ENCODE measurements around the gene JPH3.

JPH3 gene

DNA sequence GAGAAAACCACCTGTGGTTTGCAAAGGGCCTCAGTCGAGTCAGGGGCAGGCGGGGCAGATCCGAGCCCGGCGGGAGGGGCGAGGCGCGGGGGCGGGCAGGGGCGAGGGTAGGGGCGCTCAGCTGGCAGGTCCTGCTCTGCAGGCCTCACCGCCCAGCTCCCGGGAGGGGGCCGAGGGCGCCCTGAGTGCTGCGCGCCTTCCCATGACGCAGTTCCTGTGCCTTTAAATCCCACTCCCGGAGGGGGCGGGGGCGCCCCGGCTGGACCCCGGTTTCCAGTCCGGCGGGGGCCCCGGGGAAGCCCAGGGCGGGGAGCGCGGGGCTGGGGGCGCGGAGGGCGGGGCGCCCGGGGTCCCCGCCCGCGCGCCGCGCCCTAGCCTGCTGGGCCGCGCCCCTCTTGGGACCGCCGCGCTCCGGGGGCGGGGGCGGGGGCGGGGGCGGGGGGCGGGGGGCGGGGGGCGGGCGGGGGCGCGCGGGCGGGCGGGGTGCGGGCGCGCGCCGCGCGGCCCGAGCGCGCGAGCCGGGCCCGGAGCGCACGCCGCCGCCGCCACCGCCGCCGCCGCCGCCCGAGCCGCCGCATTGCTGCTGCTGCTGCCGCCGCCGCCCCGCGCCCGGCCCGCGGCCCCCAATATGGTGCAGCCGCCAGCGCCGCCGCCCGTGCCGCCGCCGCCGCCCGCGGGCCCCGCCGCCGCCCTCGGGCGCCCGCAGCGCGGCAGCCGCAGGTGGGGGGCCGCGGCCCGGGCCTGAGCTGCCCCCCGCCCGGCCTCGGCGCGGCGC, at the start of gene JPH3:
JPH3 (plus strand) TSS at position 508 of the 775 bp plus-strand sequence. CDS start 639 bp downstream, outside the sequence.
- TF ChIP-seq ZFX (IDR thresholded peaks at IDR 0.05) = no peak
- TF ChIP-seq, protein P1, sequence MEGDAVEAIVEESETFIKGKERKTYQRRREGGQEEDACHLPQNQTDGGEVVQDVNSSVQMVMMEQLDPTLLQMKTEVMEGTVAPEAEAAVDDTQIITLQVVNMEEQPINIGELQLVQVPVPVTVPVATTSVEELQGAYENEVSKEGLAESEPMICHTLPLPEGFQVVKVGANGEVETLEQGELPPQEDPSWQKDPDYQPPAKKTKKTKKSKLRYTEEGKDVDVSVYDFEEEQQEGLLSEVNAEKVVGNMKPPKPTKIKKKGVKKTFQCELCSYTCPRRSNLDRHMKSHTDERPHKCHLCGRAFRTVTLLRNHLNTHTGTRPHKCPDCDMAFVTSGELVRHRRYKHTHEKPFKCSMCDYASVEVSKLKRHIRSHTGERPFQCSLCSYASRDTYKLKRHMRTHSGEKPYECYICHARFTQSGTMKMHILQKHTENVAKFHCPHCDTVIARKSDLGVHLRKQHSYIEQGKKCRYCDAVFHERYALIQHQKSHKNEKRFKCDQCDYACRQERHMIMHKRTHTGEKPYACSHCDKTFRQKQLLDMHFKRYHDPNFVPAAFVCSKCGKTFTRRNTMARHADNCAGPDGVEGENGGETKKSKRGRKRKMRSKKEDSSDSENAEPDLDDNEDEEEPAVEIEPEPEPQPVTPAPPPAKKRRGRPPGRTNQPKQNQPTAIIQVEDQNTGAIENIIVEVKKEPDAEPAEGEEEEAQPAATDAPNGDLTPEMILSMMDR (conservative IDR thresholded peaks at IDR 0.05) = no peak
- no peak within 1 kb of the TSS for H3K27ac ChIP-seq

DNA sequence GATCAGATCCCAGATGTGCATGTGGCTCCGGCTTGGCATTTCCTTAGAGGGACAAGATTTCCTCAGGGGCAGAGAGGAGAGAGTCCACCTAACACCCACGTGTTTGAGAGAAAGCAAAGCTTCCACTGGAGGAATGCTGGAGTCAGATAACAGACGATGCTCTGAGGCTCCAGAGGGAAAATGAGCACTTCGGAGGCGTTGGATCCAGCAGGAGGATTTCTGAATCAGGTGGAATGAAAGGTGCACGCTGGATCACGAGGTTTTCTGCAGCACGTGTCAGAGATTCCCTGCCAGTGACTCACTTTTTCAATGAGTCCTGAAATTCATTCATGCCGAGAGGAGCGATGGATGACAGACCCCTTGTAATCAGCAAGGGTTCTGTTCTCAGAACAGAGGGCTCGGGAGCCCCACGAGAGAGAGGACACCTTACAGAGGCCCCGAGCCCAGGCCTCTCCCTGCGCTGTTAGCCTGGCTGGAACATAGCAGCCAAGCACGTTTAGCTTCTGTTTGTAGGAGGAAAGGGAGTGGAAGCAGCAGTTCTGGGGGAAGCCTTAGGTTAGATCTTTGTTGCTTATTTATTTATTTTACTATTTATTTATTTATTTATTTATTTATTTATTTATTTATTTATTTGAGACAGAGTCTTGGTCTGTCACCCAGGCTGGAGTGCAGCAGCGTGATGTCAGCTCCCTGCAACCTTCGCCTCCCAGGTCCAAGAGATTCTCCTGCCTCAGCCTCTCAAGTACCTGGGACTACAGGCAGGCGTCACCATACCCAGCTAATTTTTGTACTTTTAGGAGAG, 49.3 kb upstream of the JPH3 start:
- TF ChIP-seq ZFX (IDR thresholded peaks at IDR 0.05) = no peak
- TF ChIP-seq, protein P1 (conservative IDR thresholded peaks at IDR 0.05) = no peak
- H3K27ac ChIP-seq = no peak overlapping the region

DNA sequence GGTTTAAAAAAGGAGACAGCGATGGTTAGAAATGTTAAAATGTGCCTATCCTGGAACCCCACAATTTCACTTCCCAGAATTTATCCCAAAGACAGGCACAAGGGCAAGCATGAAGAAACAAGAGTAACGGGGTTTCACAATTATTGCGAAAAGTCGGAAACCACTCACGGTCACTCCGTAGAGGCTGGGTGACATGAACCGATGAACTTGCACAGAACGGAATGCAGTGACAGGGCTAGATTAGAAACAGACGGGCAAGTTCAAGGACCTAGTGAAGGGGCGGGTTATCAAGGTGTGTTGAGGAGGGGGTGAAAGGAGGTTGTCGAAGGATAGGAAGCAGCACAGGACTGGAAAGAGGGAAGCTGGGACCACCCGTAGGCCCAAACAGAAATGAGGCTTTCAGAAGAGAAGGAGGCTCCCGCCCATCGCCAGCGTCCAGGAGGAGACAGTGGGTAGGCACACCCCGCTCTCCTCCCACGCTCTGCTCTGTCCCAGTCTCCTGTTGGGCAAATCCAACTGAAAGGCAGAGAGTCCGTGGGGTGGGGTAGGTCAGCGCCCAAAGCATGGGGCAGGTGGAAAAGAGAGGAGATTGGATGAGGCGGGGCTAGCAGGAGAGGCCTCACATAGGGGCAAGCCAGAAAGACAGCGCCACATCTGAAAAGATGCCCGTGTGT, 47.4 kb upstream of the JPH3 start:
- no peak for TF ChIP-seq ZFX (IDR thresholded peaks at IDR 0.05)
- TF ChIP-seq, protein P1 (conservative IDR thresholded peaks at IDR 0.05) = no peak
- no peak overlapping the region for H3K27ac ChIP-seq

DNA sequence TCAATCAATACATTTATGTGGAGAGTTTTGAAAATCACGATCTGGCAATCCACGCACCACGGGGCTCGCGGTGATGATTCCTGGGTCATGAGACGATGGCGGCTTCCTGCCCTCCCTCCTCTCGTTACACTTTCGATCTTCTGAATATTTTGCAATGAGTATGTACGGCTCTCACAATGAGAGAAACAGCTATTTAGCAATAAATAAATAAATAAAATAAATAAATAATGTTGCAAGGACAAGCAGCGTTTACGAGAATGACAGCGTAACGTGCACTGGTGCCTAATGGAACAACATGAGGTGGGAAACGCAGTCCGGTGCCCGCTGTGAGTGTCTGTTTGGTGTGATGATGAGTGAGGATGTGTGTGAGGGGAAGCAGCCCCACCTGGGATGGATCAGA, 46.7 kb upstream of the JPH3 start:
- no peak overlapping the region for H3K27ac ChIP-seq
- no peak for TF ChIP-seq ZFX (IDR thresholded peaks at IDR 0.05)
- TF ChIP-seq, protein P1 (conservative IDR thresholded peaks at IDR 0.05) = no peak

DNA sequence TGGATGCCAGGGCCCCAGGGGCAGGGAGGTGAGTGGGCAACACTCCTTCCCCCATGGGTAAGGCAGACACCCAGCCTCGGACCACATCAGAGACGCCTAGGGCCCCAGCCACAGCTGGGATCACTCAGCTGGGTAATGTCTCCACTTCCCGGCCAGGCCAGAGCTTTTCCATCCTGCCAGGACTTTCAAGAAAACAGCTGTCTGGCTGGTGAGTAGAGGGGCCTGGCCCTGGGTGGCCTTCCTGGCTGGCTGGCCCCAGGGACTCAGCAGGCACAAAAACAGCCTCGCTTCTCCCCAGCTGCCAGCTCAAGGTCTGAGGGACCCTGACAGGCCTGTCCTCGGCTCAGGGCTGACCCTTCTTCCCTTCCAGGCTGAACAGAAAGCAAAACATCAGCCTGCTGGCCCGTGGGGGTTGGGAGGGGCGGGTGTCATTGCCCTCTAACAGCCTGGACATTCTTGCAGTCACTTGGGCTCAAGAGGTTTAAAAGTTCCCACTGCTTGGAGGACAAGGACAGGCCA, 45.3 kb upstream of the JPH3 start:
- TF ChIP-seq ZFX (IDR thresholded peaks at IDR 0.05) = no peak
- TF ChIP-seq, protein P1 (conservative IDR thresholded peaks at IDR 0.05) = no peak
- H3K27ac ChIP-seq = no peak overlapping the region

DNA sequence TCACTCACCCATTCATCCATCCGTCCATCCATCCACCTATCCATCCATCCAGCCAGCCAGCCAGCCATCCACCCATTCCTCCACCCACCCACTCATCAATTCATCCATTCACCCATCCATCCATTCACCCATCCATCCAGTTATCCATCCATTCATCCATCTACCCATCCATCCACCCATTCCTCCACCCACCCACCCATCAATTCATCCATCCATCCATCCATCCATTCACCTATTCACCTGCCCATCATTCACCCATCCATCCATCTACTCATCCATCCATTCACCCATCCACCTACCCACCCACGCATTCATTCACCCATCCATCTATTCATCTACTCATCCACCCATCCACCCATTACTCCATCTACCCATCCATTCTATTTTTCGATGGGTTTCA, 43.6 kb upstream of the JPH3 start:
- TF ChIP-seq, protein P1 (conservative IDR thresholded peaks at IDR 0.05) = no peak
- H3K27ac ChIP-seq = no peak overlapping the region

Data from C4-2B (cell line).